ENCODE data around the gene CLIC2.

Gene CLIC2

GRCh38 chrX:155326610-155327009 lies 7.8 kb downstream of the CLIC2 start:
- H3K4me3 ChIP-seq (replicated peaks; ENCODE audit: insufficient read depth, low read length): no peak overlapping the region
- no peak for TF ChIP-seq GABPA (IDR thresholded peaks at IDR 0.05; ENCODE audit: low read depth)
- no peak for TF ChIP-seq CTCF (IDR thresholded peaks at IDR 0.05; ENCODE audit: insufficient read depth, low read length)
- TF ChIP-seq POLR2AphosphoS5 (IDR thresholded peaks at IDR 0.05; ENCODE audit: low read depth): no peak
- no peak for TF ChIP-seq SPI1 (IDR thresholded peaks at IDR 0.05; ENCODE audit: borderline replicate concordance, low read depth)
- no peak for TF ChIP-seq REST (IDR thresholded peaks at IDR 0.05; ENCODE audit: insufficient replicate concordance, low read depth)
- DNase-seq (ENCODE audit: low read depth in 1 of 2, low spot score in 1 of 2): no peak
- no peaks in the 10 kb centered on the region for H3K27me3 ChIP-seq (ENCODE audit: insufficient read depth, poor library complexity, severe bottlenecking)
- H3K27ac ChIP-seq (replicated peaks): no peak overlapping the region

- no peak for TF ChIP-seq POLR2AphosphoS5 (IDR thresholded peaks at IDR 0.05; ENCODE audit: low read depth)
- no peak for TF ChIP-seq GABPA (IDR thresholded peaks at IDR 0.05; ENCODE audit: low read depth)
- no peak for TF ChIP-seq REST (IDR thresholded peaks at IDR 0.05; ENCODE audit: insufficient replicate concordance, low read depth)
- TF ChIP-seq SPI1 (IDR thresholded peaks at IDR 0.05; ENCODE audit: borderline replicate concordance, low read depth): no peak
- no peak for TF ChIP-seq CTCF (IDR thresholded peaks at IDR 0.05; ENCODE audit: insufficient read depth, low read length)
- Histone ChIP-seq H3K27me3 (ENCODE audit: insufficient read depth, poor library complexity, severe bottlenecking) (no peaks in the 10 kb centered on the region), H3K4me3 (replicated peaks; ENCODE audit: insufficient read depth, low read length) (no peak overlapping the region), H3K27ac (replicated peaks) (no peak overlapping the region)
- DNase-seq (ENCODE audit: low read depth in 1 of 2, low spot score in 1 of 2): no peak
These were observed 20.2 kb downstream of the CLIC2 start for GRCh38 chrX:155314260-155314659.

- no peak overlapping the region for H3K4me3 ChIP-seq (replicated peaks; ENCODE audit: insufficient read depth, low read length)
- TF ChIP-seq POLR2AphosphoS5 (IDR thresholded peaks at IDR 0.05; ENCODE audit: low read depth): no peak
- TF ChIP-seq SPI1 (IDR thresholded peaks at IDR 0.05; ENCODE audit: borderline replicate concordance, low read depth): no peak
- no peak for TF ChIP-seq REST (IDR thresholded peaks at IDR 0.05; ENCODE audit: insufficient replicate concordance, low read depth)
These were observed 20.6 kb downstream of the CLIC2 start for GRCh38 chrX:155313766-155314165.

More at GRCh38 chrX:155313766-155314165, 20.6 kb downstream of the CLIC2 start:
- H3K27me3 ChIP-seq (ENCODE audit: insufficient read depth, poor library complexity, severe bottlenecking): no peaks in the 10 kb centered on the region
- no peak overlapping the region for H3K27ac ChIP-seq (replicated peaks)
- no peak for DNase-seq (ENCODE audit: low read depth in 1 of 2, low spot score in 1 of 2)

All from HL-60 (cell line).